ENCODE data around the gene DLG3. TPM values are rescaled to one million over a fixed set of nuclear protein-coding genes. Genes with fewer than 3 reads are reported as not detected.
A peak's percentile ranks its signal among the peaks of the same experiment; 100 is the strongest.

The DLG3 gene
- polyA plus RNA-seq, 1 experiment: 9.8 TPM

- no peak overlapping the region for H3K4me3 ChIP-seq (ENCODE audit: low read depth, low read length)
- H3K27me3 ChIP-seq (ENCODE audit: control insufficient read depth, insufficient read depth, low read length): no peaks in the 10 kb centered on the region
- ChIA-PET POLR2A (no interaction called here), CTCF (no interaction called here)
- H3K36me3 ChIP-seq (ENCODE audit: control insufficient read depth, insufficient read depth, low read length): no peaks in the 10 kb centered on the region
- TF ChIP-seq CTCF (IDR thresholded peaks at IDR 0.05; ENCODE audit: insufficient read depth, low read depth, low read length): no peak
- no peak for DNase-seq (ENCODE audit: low read depth)
Measured at GRCh38 chrX:70437921-70438665, 6.5 kb upstream of the DLG3 start.

- no peak for DNase-seq (ENCODE audit: low read depth)
- ChIA-PET POLR2A (no interaction called here), CTCF (no interaction called here)
- Histone ChIP-seq H3K36me3 (ENCODE audit: control insufficient read depth, insufficient read depth, low read length) (no peaks in the 10 kb centered on the region), H3K27me3 (ENCODE audit: control insufficient read depth, insufficient read depth, low read length) (no peaks in the 10 kb centered on the region), H3K4me3 (ENCODE audit: low read depth, low read length) (no peak overlapping the region)
- no peak for TF ChIP-seq CTCF (IDR thresholded peaks at IDR 0.05; ENCODE audit: insufficient read depth, low read depth, low read length)
Measured at GRCh38 chrX:70439016-70439415, 5.6 kb upstream of the DLG3 start.

- TF ChIP-seq CTCF (IDR thresholded peaks at IDR 0.05; ENCODE audit: insufficient read depth, low read depth, low read length): no peak
- H3K4me3 ChIP-seq (ENCODE audit: low read depth, low read length): no peak overlapping the region
- ChIA-PET CTCF (interaction anchor here (1.5 kb wide), 1 partner anchor 223 kb away, joined by 4 read pairs; no protein-coding TSS in a partner anchor), POLR2A (no interaction called here)
- no peak for DNase-seq (ENCODE audit: low read depth)
- H3K27me3 ChIP-seq (ENCODE audit: control insufficient read depth, insufficient read depth, low read length): peaks cover 11% of the 10 kb centered on the region
- no peaks in the 10 kb centered on the region for H3K36me3 ChIP-seq (ENCODE audit: control insufficient read depth, insufficient read depth, low read length)
Measured at GRCh38 chrX:70442224-70442623, 2.4 kb upstream of the DLG3 start.

GRCh38 chrX:70444946-70445656, 466 bp downstream of the DLG3 start:
- CTCF ChIA-PET: interaction anchor here (1.5 kb wide), 1 partner anchor 10 kb away, joined by 5 read pairs; no protein-coding TSS in a partner anchor
- Histone ChIP-seq H3K4me3 (ENCODE audit: low read depth, low read length) (0 out of 2 replicates have a peak overlapping the region, but pooled peaks have one; percentile 11), H3K27me3 (ENCODE audit: control insufficient read depth, insufficient read depth, low read length) (peaks cover 11% of the 10 kb centered on the region), H3K36me3 (ENCODE audit: control insufficient read depth, insufficient read depth, low read length) (no peaks in the 10 kb centered on the region)
- DNase-seq (ENCODE audit: low read depth): no peak
- no peak for TF ChIP-seq CTCF (IDR thresholded peaks at IDR 0.05; ENCODE audit: insufficient read depth, low read depth, low read length)
- POLR2A ChIA-PET: no interaction called here

- DNase-seq (ENCODE audit: low read depth): no peak
- Histone ChIP-seq H3K4me3 (ENCODE audit: low read depth, low read length) (no peak overlapping the region), H3K27me3 (ENCODE audit: control insufficient read depth, insufficient read depth, low read length) (peaks cover 11% of the 10 kb centered on the region), H3K36me3 (ENCODE audit: control insufficient read depth, insufficient read depth, low read length) (no peaks in the 10 kb centered on the region)
- POLR2A ChIA-PET: no interaction called here
- CTCF ChIA-PET: no interaction called here
- TF ChIP-seq CTCF (IDR thresholded peaks at IDR 0.05; ENCODE audit: insufficient read depth, low read depth, low read length): no peak
Measured at GRCh38 chrX:70445951-70446350, 1.3 kb downstream of the DLG3 start.
